HT-29 (cell line): ENCODE measurements around the gene HS3ST5. TPM values are rescaled to one million over a fixed set of nuclear protein-coding genes. Genes with fewer than 3 reads are reported as not detected.

ENCODE experiments used
- small RNA-seq: library from RNA; depleted of rRNA; stranded (forward); fragments of <200 nt; gene quantifications from one replicate; pipeline ENCODE3, GENCODE V24; 2014
- total RNA-seq: library from RNA; depleted of rRNA; stranded (reverse); fragments of >200 nt; shearing (Covaris generic); gene quantifications from 2 replicates; pipeline ENCODE4 v1.2.3, GENCODE V29; 2014

HS3ST5 gene
- total RNA-seq, 1 experiment from 2014 or later = not detected

Small RNAs within 50 kb of the gene (small RNA-seq; reads per million reads assigned to genes)
- 0.29 reads per million for gene RNA5SP213
